ENCODE results near the gene SLC12A1. TPM values are rescaled to one million over a fixed set of nuclear protein-coding genes. Genes with fewer than 3 reads are reported as not detected.

The SLC12A1 gene
- total and polyA plus RNA-seq, 8 donors: 0.03 to 0.23 (median 0.05) TPM; not detected in 5

DNA sequence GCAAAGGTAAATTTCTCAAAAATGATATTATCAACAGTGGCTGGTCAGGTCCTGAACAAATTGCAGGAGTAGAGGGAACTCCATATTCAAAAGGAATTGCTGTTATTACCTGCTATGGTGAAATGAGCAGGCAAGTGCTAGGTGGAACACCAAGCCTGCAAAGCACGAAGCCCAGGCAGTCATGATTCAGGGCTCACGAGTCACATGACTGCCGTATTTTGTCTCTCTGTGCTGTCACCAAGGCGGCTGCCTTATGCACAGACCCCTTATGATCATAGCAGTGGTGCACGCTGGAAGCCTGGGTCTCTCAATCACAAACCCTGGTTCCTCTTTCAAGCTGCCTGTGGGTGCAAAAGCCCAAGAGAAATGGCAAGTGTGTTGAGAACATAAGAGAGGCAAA, 24.4 kb downstream of the SLC12A1 start:
- H3K9me3 ChIP-seq: no peaks in the 10 kb centered on the region
- ATAC-seq: no peak
- TF ChIP-seq, protein P1, sequence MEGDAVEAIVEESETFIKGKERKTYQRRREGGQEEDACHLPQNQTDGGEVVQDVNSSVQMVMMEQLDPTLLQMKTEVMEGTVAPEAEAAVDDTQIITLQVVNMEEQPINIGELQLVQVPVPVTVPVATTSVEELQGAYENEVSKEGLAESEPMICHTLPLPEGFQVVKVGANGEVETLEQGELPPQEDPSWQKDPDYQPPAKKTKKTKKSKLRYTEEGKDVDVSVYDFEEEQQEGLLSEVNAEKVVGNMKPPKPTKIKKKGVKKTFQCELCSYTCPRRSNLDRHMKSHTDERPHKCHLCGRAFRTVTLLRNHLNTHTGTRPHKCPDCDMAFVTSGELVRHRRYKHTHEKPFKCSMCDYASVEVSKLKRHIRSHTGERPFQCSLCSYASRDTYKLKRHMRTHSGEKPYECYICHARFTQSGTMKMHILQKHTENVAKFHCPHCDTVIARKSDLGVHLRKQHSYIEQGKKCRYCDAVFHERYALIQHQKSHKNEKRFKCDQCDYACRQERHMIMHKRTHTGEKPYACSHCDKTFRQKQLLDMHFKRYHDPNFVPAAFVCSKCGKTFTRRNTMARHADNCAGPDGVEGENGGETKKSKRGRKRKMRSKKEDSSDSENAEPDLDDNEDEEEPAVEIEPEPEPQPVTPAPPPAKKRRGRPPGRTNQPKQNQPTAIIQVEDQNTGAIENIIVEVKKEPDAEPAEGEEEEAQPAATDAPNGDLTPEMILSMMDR (IDR thresholded peaks at IDR 0.05): no peak
- no peak for DNase-seq
- no peaks in the 10 kb centered on the region for H3K36me3 ChIP-seq
- no peaks in the 10 kb centered on the region for H3K4me1 ChIP-seq
- intact Hi-C loops (cut with DNase I): no loop called here
- 69 to 74% methylated on average over 5 of the region's 5 CpGs for WGBS, 2 donors
- no peak for FAIRE-seq
- no peak overlapping the region for H3K4me3 ChIP-seq
- no peaks in the 10 kb centered on the region for H3K27me3 ChIP-seq
- no peak overlapping the region for H3K27ac ChIP-seq

DNA sequence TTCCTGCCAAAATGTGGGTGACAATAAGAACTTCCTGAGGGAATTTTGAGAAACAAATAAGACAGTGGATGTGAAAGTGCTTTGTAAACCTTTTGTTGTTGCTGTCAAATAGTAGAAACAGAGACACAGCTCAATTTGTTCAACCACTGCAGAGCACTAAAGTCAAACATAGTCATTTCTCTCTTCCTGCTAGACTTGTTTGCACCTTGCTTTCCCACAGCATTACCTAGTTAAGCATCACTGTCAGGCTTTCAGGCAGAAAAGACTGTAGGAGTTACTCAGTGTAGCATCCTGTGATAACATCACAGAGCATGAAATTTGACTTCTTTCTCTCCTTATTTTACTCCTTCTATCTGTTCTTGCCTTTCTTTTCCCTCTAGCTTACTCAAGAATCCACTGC, 27.1 kb downstream of the SLC12A1 start:
- Histone ChIP-seq H3K9me3 (no peaks in the 10 kb centered on the region), H3K4me1 (no peaks in the 10 kb centered on the region), H3K36me3 (no peaks in the 10 kb centered on the region), H3K27me3 (no peaks in the 10 kb centered on the region), H3K4me3 (no peak overlapping the region), H3K27ac (no peak overlapping the region)
- FAIRE-seq (no peak), ATAC-seq (no peak), DNase-seq (no peak)
- TF ChIP-seq, protein P1 (IDR thresholded peaks at IDR 0.05): no peak
- intact Hi-C loops (cut with DNase I): no loop called here

DNA sequence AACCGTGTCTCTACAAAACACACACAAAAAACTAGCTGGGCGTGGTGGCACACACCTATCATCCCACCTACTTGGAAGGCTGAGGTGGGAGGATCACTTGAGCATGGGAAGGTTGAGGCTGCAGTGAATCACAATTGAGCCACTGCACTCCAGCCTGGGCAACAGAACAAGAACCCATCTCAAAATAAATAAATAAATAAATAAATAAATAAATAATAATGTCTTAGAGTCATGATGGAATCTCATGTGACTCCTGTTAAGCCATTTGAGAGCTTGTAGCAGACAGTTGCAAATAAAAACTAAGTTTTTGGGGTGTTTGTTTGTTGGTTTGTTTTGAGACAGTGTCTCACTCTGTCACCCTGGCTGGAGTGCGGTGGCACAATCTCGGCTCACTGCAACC, 33.2 kb downstream of the SLC12A1 start:
- ATAC-seq: no peak
- intact Hi-C loops (cut with DNase I): no loop called here

DNA sequence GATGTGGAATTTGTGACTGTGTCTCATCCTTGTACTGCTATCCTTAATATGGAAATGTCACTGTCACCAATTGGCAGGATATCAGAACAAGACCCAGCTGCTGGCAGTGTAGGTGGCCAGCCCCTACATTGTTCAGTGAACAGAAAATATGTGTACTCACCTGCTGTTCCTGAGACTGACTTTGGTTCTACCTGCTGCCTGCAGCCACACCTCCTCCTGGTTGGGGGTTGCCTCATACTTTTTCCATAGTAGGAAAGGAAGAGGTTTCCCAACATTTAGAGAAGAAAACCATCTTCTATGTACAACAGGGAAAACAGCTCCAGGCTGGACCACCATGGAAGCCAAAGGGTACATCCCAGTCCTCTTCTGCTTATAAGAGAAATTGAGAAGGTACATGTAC, 35.9 kb downstream of the SLC12A1 start:
- H3K27ac ChIP-seq: no peak overlapping the region
- H3K36me3 ChIP-seq: no peaks in the 10 kb centered on the region
- H3K9me3 ChIP-seq: no peaks in the 10 kb centered on the region
- no peak for FAIRE-seq
- TF ChIP-seq, protein P1 (IDR thresholded peaks at IDR 0.05): no peak
- H3K4me1 ChIP-seq: no peaks in the 10 kb centered on the region
- no peaks in the 10 kb centered on the region for H3K27me3 ChIP-seq
- ATAC-seq: no peak
- intact Hi-C loops (cut with DNase I): loop anchor here in 1 of 3 donors (10.0 kb wide), 1 partner anchor 1047 kb away; no protein-coding TSS in a partner anchor
- no peak for DNase-seq
- no peak overlapping the region for H3K4me3 ChIP-seq

More for the DNA sequence above, 33.2 kb downstream of the SLC12A1 start:
- Histone ChIP-seq H3K27me3 (no peaks in the 10 kb centered on the region), H3K4me3 (no peak overlapping the region), H3K27ac (no peak overlapping the region), H3K4me1 (no peaks in the 10 kb centered on the region), H3K36me3 (no peaks in the 10 kb centered on the region), H3K9me3 (no peaks in the 10 kb centered on the region)
- FAIRE-seq: no peak
- 82 to 88% methylated on average over 4 of the region's 4 CpGs for WGBS, 2 donors
- TF ChIP-seq, protein P1 (IDR thresholded peaks at IDR 0.05): no peak
- no peak for DNase-seq

DNA sequence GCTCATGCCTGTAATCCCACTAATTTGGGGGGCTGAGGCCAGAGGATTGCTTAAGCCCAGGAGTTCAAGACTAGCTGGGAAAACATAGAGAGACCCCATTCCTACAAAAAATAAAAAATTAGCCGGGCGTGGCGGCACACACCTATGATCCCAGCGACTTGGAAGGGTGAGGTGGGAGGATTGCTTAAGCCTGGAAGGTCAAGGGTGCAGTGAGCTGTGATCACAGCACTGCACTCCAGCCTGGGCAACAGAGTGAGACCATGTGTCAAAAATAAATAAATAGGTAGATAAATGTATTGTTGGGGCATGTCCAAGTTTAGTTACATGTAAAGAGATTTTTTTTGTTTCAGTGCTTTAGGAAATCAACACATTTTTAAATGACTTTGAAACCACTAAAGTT, 36.4 kb downstream of the SLC12A1 start:
- TF ChIP-seq, protein P1 (IDR thresholded peaks at IDR 0.05): no peak
- H3K36me3 ChIP-seq: no peaks in the 10 kb centered on the region
- H3K27me3 ChIP-seq: no peaks in the 10 kb centered on the region
- ATAC-seq (no peak), FAIRE-seq (no peak), DNase-seq (no peak)
- H3K4me1 ChIP-seq: no peaks in the 10 kb centered on the region
- no peaks in the 10 kb centered on the region for H3K9me3 ChIP-seq
- 72 to 87% methylated on average over 4 of the region's 4 CpGs for WGBS, 2 donors
- H3K27ac ChIP-seq: no peak overlapping the region
- intact Hi-C loops (cut with DNase I): loop anchor here in 1 of 3 donors (10.0 kb wide), 1 partner anchor 1048 kb away; no protein-coding TSS in a partner anchor
- no peak overlapping the region for H3K4me3 ChIP-seq
